Measurements from ENCODE around the gene JAG1.
A peak's percentile ranks its signal among the peaks of the same experiment; 100 is the strongest.
"Not testable (repeated sequence)": the region's sequence is repeated elsewhere in the genome, so short reads cannot be mapped to it uniquely, and the experiment has no call there.

JAG1 gene

DNA sequence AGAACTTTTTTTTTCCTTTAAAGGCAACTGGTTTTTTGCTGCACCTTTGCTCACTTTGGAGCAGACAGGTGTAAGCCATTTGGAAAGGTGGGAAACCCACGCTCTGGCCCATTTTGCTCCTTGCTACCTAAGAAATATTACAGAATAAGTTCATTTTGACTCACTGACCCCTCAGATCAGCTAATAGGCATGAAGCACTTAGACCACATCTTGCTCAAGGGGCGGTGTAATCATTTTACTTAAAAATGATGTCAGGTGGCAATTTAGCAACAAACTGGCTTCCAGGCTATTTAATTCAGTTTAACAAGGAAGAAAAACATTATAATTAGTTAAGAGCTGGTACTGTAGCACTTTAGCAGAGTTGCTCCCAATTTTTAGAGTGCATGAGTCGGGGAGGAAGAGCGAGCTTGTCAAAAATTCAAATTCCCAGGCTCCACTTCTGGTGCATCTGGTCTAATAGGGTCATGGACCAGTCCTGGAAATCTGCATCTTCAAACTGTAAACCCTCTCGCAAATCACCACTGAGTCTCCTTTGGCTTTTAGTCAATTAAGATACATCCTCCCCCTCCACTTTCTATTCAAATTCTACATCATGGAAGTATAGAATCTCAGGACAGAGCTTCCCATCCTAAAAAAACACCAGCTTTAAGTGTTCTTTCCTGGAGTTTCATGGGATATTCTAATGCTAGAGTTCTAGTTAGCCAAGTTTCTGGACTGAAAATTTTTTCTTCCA is 38.2 kb downstream of the JAG1 start:
- no peak for DNase-seq

DNA sequence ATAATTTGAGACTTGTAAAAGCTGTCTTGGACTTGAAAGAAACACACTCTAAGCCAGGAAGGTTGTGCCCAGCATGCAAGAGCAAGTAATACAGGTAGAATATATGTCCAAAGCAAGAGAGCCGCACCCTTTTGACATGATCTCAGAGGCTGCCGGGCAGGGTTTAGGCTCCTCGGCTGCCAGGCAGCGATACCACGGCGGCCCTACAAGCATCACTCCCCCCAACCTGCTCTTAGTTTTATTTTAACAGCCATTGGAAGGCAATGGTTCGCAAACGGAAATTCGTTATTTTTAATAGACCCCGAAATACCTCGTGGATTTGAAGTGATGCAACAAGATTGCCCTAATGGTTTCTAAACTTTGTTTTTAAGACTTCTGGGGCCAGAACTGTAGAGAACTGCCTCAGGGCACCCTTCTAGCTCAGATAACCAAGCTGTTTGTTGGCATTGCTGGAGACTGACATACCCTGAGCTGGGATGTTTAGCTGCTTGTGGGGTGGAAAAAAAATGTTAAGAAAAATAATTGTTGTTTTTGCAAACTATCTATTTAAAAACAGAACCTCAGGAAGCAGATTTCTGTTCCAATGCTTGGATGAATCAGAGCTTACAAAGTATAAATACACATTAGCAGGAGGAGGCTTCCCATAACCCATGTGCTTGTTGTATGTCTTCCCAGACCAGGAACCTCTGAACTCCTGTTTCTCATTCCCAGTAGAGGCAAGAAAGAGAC is 39.0 kb downstream of the JAG1 start:
- DNase-seq: no peak

DNA sequence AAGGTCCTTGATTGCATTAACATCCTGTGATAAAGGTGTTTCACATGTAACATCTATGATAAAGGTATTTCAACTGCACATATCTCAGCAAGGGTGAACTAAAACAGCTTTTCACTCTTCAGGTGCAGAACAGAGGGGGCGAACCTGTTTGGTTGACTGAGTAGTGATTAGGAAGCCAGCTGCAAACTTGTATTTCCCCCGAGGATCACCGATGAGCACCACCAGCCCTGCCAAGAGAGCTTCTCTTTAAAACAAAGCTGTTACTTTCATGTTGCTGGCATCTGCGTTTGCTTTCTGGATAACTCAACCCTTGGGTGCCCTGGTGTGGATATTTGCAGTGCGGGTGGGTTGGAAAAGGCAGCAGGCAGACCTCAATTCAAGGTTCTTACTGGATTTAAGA is 39.6 kb downstream of the JAG1 start:
- DNase-seq: no peak

DNA sequence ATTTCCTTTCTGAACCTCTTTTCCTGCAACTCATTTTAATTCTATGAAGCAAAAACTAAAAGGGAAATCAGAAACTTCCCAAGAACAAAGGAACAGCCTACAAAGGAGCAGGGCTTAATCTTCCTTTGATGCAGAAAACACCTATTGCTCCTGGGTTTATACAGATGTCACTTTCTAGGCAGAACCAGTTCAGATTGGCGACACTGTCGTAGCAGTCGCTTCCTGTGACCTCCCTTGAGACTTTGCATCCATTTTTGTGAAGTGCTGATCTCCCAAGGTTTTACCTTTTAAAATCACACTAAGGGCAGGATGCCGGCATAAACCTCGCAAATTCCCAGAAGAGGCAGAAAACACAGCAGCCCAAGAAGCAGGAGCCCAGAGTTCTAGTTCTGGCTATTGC is 40.1 kb downstream of the JAG1 start:
- DNase-seq: no peak

DNA sequence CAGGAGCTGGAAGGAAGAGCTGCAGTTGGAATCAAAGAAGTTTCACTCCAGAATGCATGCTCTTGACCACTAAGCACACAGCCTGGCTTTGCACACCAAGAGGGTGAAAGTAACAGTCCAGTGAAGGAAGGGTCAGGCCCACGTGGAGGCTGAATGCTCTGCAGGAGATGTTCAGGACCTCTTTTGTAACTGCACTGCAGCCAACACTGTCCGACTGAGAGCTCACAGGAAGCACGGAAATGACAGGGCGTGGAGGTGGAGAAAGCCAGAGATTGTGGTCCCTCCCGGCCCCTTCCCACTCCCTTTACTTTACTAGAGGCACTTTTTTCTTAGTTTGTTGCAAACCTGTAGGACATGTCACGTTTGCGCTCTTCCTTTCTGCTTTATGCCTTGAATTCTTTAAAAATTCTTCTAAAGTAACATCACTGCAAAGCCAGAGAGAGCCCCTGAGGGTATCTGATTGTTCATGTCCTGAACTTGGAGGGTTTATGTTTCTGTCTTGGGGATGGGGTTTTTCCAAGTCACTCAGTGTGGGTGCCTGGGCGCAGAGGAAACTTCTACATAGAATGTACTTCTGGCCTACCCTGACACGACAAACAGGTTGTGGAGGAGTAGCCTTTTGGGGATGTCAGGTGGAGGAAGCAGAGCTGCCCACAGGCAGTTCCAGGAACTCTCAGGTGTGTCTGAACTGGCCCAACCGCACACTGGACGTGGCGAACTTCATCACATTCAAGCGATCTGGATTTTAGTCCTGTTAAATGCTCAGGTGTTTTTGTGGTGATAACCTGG is 40.9 kb downstream of the JAG1 start:
- no peak for DNase-seq

DNA sequence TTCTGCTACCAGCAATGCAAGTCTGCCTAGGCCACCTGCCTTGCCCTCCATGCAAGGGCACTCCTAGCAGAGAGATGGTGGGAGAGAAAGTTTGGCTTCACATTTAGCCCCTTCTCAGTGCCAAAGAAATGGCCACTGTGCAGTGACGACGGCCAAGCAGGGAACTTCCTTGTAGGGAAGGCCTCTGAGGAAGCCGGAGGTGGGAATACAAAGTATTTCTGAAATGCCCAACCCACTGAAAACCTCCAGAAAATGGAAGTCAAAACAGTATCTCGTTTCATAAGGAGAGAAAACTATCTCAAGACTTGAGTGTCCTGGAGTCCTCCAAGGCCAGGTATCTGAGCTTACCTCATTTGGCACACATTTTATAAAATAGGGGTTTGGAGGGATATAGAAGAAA is 42.7 kb downstream of the JAG1 start:
- no peak for DNase-seq

DNA sequence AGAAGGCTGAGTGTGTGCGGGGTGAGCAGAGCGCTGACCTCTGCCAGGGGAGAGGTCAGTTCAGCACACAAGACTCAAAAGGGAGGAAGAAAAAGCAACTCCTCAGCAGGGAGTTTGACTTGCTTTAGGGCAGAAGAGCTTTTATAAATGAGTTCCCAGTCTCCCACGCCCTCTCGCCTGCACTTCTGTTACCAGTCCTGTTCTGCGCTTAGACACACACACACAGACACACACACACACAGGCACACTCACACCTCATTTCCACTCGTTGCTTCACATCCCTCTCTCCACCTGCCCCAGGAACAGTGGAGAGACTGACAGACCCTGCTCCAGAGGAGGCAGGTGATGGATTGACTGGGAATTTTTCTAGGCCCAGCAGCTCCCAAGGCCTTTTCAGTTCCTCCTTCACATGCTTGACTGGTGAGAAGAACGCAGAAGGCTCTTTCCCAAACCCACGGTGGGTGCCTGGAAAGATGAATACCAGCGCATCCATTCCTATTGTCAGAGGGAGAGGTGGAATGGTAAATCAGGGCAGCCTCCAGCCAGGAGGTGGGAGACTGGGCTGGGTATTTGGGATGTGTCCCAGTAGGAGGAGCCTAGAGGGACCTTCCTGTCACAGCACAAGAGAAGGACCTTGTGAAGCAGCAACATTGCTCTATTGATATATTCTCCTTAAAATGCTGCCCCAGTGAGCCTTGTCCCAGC is 43.7 kb downstream of the JAG1 start:
- DNase-seq: no peak

DNA sequence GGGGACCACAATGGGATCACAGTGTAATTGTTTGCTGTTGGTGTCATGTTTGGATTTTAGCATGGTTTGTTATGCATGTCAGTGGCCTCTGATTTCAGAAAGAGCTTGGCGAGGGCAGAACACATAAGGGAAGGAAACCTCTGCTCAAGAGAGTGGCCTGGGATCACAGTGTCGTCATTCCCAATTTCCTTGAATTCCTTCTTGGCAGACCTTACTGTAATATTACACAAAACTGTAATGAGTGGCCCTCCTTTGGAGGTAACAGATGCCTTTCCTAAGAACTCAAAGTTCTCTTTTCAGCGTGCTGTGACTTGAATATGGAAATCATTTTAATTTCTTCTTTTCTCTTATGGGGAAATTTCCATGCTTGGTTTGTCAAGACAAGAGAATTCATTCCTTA is 46.9 kb downstream of the JAG1 start:
- DNase-seq: no peak

DNA sequence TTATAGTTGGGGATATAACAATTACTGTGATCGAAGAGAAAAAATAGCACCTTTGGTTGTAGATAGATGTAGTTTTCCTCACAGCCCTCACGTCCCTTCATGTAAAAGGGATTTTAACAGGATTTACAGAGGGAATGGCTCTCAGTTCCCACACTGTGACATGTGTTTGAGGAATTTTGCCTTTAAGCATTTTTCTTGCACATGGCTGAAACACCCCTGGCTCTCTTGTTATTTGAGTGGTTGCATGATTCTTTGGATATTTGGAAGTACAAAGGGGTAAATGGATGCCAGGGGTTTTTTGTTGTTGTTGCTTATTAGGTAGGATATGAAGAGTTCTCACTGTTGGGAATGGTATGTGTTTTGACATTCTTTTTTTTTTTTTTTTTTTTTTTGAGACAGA is 48.2 kb downstream of the JAG1 start:
- DNase-seq: no peak

DNA sequence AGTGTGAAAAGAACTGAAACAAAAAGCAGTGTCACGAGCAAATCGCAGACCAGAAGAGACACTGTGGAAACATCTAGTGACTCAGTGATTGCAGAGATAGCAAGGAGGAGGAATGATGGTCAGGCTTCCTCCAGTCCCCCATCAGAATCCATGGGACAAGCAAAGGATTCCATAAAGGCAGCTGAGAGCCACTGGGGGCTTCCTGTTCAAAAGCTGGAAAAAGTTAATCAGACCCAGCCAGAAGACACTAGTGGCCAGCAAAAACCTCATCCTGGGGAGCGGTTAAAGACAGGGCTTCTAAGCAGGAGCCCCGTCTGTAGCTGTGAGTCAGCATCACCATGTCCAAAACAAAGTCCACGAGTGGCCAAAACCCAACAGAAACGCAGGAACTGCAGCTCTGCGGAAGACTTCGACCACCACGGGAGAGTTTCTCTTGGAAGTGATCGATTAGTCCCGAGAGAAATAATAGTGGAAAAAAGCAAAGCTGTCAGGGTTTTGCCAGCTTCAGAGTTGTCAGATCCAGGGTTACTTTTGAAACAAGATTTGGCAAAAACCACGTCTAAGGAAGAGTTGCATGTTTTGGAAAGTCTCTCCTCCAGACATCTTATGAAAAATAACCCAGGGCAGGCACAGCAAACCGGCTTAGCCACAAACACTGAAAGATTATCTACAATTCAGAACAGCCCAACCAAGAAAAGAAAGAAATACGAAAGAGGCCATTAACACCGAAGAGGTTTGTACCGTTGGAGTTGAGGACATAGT is 51.0 kb downstream of the JAG1 start:
- DNase-seq: no peak

DNA sequence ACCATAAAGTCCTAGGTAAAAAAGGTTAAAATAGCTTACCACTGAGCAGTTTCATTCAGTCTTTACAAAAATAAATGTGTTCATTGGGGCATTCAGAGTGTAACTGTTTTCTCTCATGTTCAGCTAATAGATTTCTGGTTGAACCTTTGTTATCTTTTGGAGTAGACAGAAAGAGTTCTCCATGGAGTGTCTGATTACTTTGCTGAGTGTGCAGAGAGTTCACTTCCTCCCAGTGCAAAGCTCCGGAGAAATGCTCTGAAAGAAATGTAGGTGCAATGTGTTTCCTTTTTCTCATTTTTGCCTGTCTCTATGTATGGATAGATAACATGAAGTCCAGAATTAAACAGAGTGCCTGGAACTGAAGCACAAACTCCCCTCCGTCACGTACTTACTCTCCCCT is 52.6 kb downstream of the JAG1 start:
- no peak for DNase-seq

DNA sequence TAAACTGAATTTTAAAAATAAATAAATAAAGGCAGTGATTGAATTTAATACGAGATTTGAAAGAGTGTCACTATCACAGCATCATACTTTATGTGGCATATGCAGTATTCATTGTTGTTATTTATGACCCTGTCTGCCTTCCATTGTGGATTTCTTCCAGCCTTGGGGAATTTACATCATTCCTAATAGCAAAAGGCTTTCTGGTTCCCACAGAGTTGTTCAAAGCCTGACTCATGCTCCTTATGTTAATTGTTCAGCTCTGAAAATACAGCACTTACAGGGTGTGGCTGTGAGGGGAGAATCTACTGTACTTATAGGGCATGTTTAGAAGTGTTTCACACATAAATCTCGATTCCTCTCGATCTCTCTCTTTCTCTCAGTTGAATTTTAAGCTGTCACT is 54.4 kb downstream of the JAG1 start:
- no peak for DNase-seq

DNA sequence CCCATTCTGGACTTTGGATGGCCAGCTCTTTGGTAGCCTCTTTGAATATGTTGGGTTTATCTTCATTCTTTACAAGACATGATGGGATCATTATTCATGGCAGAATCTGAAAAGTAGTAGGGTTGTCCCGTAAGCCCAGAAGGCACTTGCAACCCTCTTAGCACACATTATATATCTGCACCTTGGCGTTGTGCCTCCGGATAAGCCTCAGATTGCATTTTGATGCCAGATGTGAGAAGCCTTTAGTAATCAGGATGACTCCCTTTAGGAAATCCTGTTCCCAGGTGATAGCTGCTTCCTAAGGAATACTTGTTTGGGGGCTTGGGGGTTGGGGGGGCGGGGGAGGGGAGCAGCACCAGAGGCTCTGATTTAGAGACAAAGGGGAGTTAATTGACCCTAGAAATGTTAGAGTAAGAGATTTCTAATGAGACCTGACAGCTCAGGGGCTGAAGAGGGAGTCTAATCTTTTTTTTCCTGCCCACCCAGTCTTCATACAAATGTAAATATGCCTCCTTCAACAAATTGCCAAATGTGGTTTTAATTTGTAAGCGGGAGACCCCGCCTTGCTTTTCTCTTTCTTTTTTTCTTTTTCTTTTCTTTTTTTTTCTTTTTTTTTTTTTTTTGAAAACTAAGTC is 55.1 kb downstream of the JAG1 start:
- DNase-seq: no peak

DNA sequence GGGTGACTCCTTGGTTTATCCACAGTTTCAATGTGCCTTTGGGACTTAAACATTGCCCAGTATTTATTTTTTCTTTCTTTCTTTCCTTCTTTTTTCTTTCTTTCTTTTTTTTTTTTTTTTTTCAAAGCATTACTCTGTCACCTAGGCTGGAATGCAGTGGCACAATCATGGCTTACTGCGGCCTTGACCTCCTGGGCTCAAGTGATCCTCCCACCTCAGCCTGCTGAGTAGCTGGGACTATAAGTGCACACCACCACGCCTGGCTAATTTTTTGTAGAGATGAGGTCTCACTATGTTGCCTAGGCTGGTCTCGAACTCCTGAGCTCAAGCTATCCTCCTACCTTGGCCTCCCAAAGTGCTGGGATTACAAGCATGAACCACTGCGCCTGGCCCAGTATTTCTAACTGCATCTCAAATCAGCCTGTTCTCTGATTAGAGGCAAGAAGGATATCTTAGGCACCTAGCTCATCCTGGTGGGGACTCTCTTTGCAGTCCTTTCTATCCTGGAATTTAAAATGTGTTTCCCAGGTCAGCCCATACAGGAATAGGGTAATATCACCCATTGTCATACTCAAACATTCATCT is 56.2 kb downstream of the JAG1 start:
- DNase-seq: not testable (repeated sequence)

DNA sequence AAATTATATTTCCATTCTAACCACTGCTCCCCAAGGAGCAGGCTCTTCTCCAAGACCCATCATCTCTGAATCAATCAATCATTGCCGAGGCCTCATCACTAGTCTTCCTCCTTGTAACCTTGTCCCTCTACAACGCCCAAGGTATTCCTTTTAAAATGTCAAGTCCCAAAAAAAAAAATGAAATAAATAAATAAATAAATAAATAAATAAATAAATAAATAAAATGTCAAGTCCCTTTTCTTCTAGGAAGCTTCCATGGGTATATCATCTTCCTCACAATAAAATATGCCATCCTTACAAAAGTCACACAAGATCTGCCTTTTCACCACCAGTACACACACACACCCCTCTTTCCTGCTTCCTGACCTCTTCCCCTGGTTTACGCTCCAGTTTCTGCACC is 57.6 kb downstream of the JAG1 start:
- DNase-seq: no peak

DNA sequence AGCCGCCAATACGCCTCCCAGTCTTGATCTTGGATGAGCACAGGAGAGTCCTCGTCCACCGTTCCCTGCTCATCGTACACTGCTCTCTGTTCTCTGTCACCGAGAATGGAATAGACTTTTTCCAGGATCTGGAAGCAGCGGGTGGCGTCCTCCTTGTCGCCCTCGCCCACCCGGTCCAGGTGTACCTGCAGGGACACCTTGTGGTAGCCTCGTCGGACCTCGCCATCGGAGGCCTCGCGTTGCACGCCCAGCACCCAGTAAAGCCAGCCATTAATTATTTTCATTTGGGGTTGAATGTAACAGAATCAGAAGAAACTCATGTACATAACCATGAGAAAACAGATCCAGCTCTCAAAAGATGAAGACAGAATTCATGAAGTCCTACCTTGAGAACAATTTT is 59.9 kb downstream of the JAG1 start:
- DNase-seq: no peak

DNA sequence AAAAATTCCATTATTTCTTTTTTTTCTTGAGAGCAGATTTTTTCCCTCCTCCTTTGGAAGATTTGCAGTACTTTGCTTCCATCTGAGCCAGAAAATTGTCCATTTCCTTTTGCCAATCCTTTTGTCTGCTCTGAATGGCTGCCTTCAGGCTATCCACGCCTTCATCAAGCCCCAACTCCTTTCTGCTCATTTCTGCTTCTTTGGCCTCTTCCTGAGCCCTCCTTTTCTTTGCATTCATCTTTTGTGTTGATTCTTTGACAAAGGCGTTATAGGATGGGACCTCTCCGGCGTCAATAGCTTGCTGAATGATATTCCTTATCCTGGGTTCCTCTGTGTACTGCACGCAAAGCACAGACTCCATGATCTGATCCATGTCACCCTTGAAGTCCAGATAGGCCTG is 60.4 kb downstream of the JAG1 start:
- not testable (repeated sequence) for DNase-seq

DNA sequence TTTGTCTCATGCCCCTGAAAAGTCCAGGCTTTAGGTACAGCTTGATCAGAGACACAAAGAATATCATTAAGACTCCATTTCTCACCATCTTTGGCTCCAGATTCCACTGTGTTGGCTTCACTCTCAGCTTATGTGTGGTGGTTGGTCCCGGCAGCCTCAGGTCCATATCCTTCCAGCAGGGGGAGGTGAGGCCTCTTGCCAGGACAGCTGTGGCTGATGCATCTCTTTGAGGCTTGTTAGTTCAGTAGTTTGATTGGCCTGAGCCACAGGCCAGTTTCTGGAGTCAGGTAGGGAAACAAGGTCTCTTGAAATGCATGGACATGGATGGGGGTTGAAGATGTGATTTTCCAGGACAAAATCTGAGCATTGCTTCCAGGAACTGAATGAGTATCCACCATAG is 62.4 kb downstream of the JAG1 start:
- DNase-seq: peak in 1 of 2 experiments; percentile 58

DNA sequence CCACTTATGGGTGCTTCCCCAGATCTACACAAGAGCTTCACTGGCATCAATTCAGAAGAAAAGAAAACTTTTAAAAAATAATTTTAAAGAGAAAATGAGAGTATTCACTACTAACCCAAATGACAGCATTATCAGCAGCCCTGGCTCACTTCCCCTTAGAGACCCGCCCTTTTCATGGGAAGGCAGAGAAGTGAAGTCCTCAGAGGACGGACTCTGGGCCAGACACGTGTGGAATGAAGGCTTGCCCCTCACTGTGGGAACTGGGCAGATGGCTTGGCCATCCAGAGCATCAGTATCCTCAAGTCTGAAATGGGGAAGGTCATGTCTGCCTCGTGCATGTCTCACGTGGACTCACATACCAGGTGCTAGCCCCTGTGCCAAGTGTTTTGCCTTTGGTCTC is 63.5 kb downstream of the JAG1 start:
- DNase-seq: no peak

DNA sequence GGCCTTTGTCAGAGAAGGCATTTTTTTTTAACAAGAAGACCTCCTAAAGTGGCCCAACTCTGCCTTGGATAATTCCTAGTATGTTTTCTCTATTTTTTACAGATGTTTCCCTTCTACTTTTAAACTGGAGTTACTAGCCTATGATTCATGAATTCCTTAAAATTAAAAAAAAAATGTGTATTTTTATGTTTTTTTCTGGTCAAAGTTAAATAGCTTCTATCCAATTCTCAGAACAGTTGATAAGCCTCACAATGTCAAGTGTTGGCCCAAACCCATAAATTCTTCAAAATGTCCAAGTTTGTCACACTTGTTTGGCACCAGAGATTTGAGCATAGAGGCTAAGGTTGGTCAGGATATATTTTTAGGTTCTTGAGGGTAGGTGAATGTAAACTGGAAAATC is 64.0 kb downstream of the JAG1 start:
- DNase-seq: no peak

DNA sequence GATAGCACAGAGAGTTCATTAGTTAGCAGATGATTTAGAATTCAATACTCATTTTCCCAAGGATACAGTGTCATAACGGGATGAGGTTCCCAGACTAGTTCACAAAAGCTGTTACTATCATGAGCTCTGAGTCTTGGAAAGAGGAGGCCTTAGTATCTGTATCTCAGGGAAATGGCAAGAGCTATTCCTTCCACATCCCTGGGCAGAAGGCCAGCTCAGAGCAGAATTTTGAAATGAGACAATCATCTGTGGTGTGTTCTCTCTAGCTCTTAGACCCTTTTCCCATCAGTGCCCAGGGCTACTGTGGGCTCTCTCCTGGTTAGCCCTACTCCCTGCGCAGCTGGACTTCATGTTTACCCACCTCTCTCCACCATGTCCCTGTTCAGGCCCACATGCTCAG is 64.5 kb downstream of the JAG1 start:
- no peak for DNase-seq

All from NCI-H526 (cell line).